Measurements from ENCODE around the gene CBX4. TPM values are rescaled to one million over a fixed set of nuclear protein-coding genes. Genes with fewer than 3 reads are reported as not detected.

Gene CBX4
- total and polyA plus RNA-seq, 2 of the 13 experiments (the other 11 are each of a cell fraction or from before 2014, with no cell fraction given): 25.8 to 50.8 TPM

GRCh38 chr17:79790805-79791734, 48.2 kb downstream of the CBX4 start (continued):
- TF ChIP-seq CSRNP2 (CRISPR knock-in tag; conservative IDR thresholded peaks at IDR 0.05; ENCODE audit: low read depth): no peak
- TF ChIP-seq ATF7-NPFF (CRISPR knock-in tag; IDR thresholded peaks at IDR 0.05; ENCODE audit: low read depth): no peak
- no peak for TF ChIP-seq ZSCAN12 (CRISPR knock-in tag; IDR thresholded peaks at IDR 0.05)
- no peak for TF ChIP-seq TBP (CRISPR knock-in tag; IDR thresholded peaks at IDR 0.05)
- no peak for TF ChIP-seq RORA (CRISPR knock-in tag; IDR thresholded peaks at IDR 0.05)
- no peak for TF ChIP-seq MAFF (IDR thresholded peaks at IDR 0.05; ENCODE audit: low read depth, low read length)
- no peak for TF ChIP-seq ZNF33A (CRISPR knock-in tag; IDR thresholded peaks at IDR 0.05; ENCODE audit: borderline replicate concordance)
- no peak for TF ChIP-seq NR3C1 (CRISPR knock-in tag; IDR thresholded peaks at IDR 0.05)
- no peak for TF ChIP-seq DR1 (CRISPR knock-in tag; IDR thresholded peaks at IDR 0.05)
- TF ChIP-seq ZNF274 (CRISPR knock-in tag; IDR thresholded peaks at IDR 0.05): no peak
- no peak for TF ChIP-seq ZBTB7B (CRISPR knock-in tag; IDR thresholded peaks at IDR 0.05)
- no peak for TF ChIP-seq ZNF264 (CRISPR knock-in tag; IDR thresholded peaks at IDR 0.05)
- peak; percentile 80 for TF ChIP-seq ZNF777 (CRISPR knock-in tag; IDR thresholded peaks at IDR 0.05)
- no peak; the same call in 1 of the 2 replicates for TF ChIP-seq ZNF772 (CRISPR knock-in tag; IDR thresholded peaks at IDR 0.05)
- TF ChIP-seq ASH2L (IDR thresholded peaks at IDR 0.05; ENCODE audit: insufficient read length, low read depth, low read length): peak; percentile 27
- TF ChIP-seq SNAPC5 (CRISPR knock-in tag; IDR thresholded peaks at IDR 0.05; ENCODE audit: borderline replicate concordance): no peak
- no peak for TF ChIP-seq ZNF775 (CRISPR knock-in tag; IDR thresholded peaks at IDR 0.05; ENCODE audit: borderline replicate concordance)
- TF ChIP-seq TSC22D2 (CRISPR knock-in tag; IDR thresholded peaks at IDR 0.05; ENCODE audit: borderline replicate concordance): no peak
- TF ChIP-seq NFAT5 (CRISPR knock-in tag; IDR thresholded peaks at IDR 0.05): no peak
